ENCODE results near the gene RFT1. TPM values are rescaled to one million over a fixed set of nuclear protein-coding genes. Genes with fewer than 3 reads are reported as not detected.

The RFT1 gene
- polyA plus RNA-seq, 3 donors = 8.2 to 34.9 (median 25.6) TPM

- DNase-seq = peak in 1 of 3 donors; percentile 37
- H3K4me3 Mint-ChIP-seq = peak overlapping the region in 1 of 2 donors; percentile 30
- intact Hi-C loops (cut with micrococcal nuclease) = loop anchor here in 1 of 2 donors (5.0 kb wide), 1 partner anchor 38 kb away; no protein-coding TSS in a partner anchor
These were observed 9.9 kb upstream of the RFT1 start for GRCh38 chr3:53139906-53140846.

More at GRCh38 chr3:53139906-53140846, 9.9 kb upstream of the RFT1 start:
- WGBS (ENCODE audit: insufficient coverage) = 30% methylated on average over 5 of the region's 6 CpGs
- Mint-ChIP-seq H3K27me3 (ENCODE audit: low read depth in 3 of 3) (peaks cover 0 to 3% (median 0%) of the 10 kb centered on the region in 3 donors), H3K36me3 (peaks cover 0 to 2% of the 10 kb centered on the region in 2 donors), H3K4me1 (peaks cover 66% of the 10 kb centered on the region), H3K9me3 (no peaks in the 10 kb centered on the region), H3K27ac (peak overlapping the region; percentile 87 to 99 (median 90))
- Histone ChIP-seq H3K4me1 (ENCODE audit: control insufficient read depth in 1 of 2, insufficient read depth in 2 of 2, low read length in 2 of 2) (peaks cover 57 to 58% of the 10 kb centered on the region in 2 donors), H3K27me3 (ENCODE audit: control insufficient read depth in 2 of 2, insufficient read depth in 2 of 2, low read length in 2 of 2) (no peaks in the 10 kb centered on the region), H2AFZ (ENCODE audit: insufficient read depth, low read depth, low read length, poor library complexity, severe bottlenecking) (no peak overlapping the region), H4K20me1 (ENCODE audit: insufficient read depth, low read length) (no peaks in the 10 kb centered on the region), H3K79me2 (ENCODE audit: insufficient read depth, low read length) (peaks cover 9% of the 10 kb centered on the region), H3K36me3 (replicated peaks in 1 of 2; ENCODE audit: control insufficient read depth in 1 of 2, insufficient read depth in 2 of 2, low read length in 2 of 2) (no peaks in the 10 kb centered on the region), H3K4me2 (replicated peaks; ENCODE audit: extremely low read depth, low read length, poor library complexity, severe bottlenecking) (peak overlapping the region; percentile 66), H3K9ac (ENCODE audit: insufficient read depth, low read length, poor library complexity, severe bottlenecking) (no peak overlapping the region), H3K9me3 (replicated peaks in 1 of 2; ENCODE audit: control insufficient read depth in 1 of 2, insufficient read depth in 1 of 2, low read length in 2 of 2) (no peaks in the 10 kb centered on the region), H3K4me3 (replicated peaks in 1 of 3; ENCODE audit: low read depth in 2 of 3, low read length in 3 of 3) (peak overlapping the region in 1 of 3 experiments; percentile 1), H3K27ac (ENCODE audit: low read depth in 1 of 2, low read length in 2 of 2) (peak overlapping the region; percentile 78 to 91)
- TF ChIP-seq CTCF (IDR thresholded peaks at IDR 0.05) = no peak

Measured in CD14-positive monocyte (primary cell).